Left hindlimb (tissue), 1 donor: ENCODE data around the gene CALHM2.

Experiments
- DNase-seq: peaks from one replicate; pipeline ENCODE4 v3.0.0-alpha.2; 2018

CALHM2 gene

GRCh38 chr10:103397191-103397825, 54.9 kb downstream of the CALHM2 start:
- no peak for DNase-seq

- DNase-seq, result no peak
Observed at GRCh38 chr10:103396789-103397087, 55.4 kb downstream of the CALHM2 start.
